Fibroblast of villous mesenchyme (primary cell): ENCODE results near the gene SKAP1. TPM values are rescaled to one million over a fixed set of nuclear protein-coding genes. Genes with fewer than 3 reads are reported as not detected.

Experiments used
- DNase-seq: peaks from one replicate; pipeline ENCODE4 v3.0.0-alpha.2; 2010; ENCODE audit warnings: low read depth
- H3K4me3 ChIP-seq: 2 replicates; pipeline ENCODE4 v1.5.1; 2011; ENCODE audit warnings: low read depth, mild to moderate bottlenecking, low read length
- total RNA-seq: library from RNA; depleted of rRNA; stranded (reverse); fragments of >200 nt; gene quantifications from 2 replicates; pipeline ENCODE4 v1.2.3, GENCODE V29; 2012
- TF ChIP-seq, protein P1 (sequence below): IDR thresholded peaks from 2 replicates; pipeline ENCODE4 v1.5.1; 2012; ENCODE audit warnings: low read depth, mild to moderate bottlenecking, low read length; ENCODE audit not compliant: insufficient read depth

SKAP1 gene
- total RNA-seq, 1 donor, result not detected

- no peak for DNase-seq
- TF ChIP-seq, protein P1, sequence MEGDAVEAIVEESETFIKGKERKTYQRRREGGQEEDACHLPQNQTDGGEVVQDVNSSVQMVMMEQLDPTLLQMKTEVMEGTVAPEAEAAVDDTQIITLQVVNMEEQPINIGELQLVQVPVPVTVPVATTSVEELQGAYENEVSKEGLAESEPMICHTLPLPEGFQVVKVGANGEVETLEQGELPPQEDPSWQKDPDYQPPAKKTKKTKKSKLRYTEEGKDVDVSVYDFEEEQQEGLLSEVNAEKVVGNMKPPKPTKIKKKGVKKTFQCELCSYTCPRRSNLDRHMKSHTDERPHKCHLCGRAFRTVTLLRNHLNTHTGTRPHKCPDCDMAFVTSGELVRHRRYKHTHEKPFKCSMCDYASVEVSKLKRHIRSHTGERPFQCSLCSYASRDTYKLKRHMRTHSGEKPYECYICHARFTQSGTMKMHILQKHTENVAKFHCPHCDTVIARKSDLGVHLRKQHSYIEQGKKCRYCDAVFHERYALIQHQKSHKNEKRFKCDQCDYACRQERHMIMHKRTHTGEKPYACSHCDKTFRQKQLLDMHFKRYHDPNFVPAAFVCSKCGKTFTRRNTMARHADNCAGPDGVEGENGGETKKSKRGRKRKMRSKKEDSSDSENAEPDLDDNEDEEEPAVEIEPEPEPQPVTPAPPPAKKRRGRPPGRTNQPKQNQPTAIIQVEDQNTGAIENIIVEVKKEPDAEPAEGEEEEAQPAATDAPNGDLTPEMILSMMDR, result no peak
- H3K4me3 ChIP-seq, result no peak overlapping the region
Measured at GRCh38 chr17:48336986-48337385, 93.0 kb downstream of the SKAP1 start.

- TF ChIP-seq, protein P1, result peak; percentile 68
- DNase-seq, result peak; percentile 70
- H3K4me3 ChIP-seq, result no peak overlapping the region
Measured at GRCh38 chr17:48335858-48336500, 94.0 kb downstream of the SKAP1 start.

DNA sequence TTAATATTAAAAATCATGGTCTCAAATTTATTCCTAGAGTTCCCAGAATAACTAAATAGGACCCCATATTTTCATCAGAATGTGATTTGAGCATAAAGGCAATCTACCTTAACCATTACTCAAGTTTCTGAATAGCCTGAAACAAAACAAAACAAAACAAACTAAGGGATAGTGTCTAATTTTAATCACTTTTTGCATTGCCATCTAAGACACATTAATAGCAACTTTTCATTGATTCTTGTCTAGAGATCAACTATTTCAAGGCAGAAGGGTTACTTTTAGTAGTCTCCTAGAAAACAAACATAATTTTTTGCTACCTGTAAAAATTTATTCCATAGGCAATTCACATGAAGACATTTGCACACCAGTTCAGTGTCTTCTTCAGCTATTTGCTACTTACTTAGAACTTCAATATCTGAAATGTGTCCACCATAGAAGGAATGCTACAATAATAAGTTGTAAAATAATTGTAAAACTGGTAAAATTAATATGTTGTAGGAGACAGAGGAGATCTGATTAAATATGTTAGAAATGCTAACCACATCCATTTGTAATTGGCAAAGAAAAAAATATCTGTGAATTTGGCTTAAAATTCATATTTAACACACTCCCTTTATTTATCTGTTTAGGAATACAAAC is 94.7 kb downstream of the SKAP1 start:
- TF ChIP-seq, protein P1, result no peak
- H3K4me3 ChIP-seq, result no peak overlapping the region
- DNase-seq, result no peak

DNA sequence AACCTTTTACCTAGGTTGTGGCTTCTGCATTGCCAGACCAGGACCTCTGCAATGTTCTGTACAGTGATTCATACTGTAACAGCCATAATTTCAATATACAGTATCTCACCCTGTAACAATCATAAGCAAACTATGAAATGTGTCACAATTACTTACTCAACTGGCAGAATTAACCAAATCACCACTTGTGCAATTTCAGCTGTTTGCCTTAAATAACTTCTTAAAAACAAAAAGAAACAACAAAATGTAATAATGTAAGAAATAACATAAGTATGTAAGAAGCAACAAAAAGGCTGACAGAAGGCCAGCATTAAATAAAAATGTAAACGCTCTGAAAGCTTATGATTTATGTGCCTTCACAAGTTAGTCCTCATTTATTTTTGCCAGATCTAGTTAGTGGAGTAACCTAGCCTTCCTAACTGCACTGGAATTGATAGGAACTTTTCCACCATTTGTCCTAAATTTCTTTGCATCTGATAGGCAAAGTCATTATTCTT is 96.9 kb downstream of the SKAP1 start:
- no peak for DNase-seq
- H3K4me3 ChIP-seq, result no peak overlapping the region
- TF ChIP-seq, protein P1, result no peak

- TF ChIP-seq, protein P1, result no peak
- H3K4me3 ChIP-seq, result no peak overlapping the region
- no peak for DNase-seq
Measured at GRCh38 chr17:48330887-48331286, 99.1 kb downstream of the SKAP1 start.

- no peak overlapping the region for H3K4me3 ChIP-seq
- DNase-seq, result no peak
- TF ChIP-seq, protein P1, result no peak
Measured at GRCh38 chr17:48330421-48330820, 99.6 kb downstream of the SKAP1 start.
